ENCODE results near the gene NMU. TPM values are rescaled to one million over a fixed set of nuclear protein-coding genes. Genes with fewer than 3 reads are reported as not detected.
A peak's percentile ranks its signal among the peaks of the same experiment; 100 is the strongest.

Gene NMU
- total RNA-seq, 1 donor from 2014 or later, result not detected

DNA sequence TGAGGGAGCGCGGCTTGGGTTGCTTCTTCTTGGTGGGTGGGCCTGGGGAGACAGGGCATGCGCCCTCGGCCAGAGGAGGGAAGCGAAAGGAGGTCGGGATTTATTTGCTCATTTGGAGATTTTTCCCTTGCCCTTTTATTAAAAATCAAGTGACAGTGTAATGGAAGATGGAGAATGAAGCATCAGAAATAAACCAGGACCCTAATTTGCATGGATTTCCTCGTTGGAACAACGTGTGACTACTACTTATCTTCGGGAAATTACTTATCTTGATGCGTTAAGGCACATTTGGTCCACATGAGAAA, 88.7 kb downstream of the NMU start:
- TF ChIP-seq, protein P1, sequence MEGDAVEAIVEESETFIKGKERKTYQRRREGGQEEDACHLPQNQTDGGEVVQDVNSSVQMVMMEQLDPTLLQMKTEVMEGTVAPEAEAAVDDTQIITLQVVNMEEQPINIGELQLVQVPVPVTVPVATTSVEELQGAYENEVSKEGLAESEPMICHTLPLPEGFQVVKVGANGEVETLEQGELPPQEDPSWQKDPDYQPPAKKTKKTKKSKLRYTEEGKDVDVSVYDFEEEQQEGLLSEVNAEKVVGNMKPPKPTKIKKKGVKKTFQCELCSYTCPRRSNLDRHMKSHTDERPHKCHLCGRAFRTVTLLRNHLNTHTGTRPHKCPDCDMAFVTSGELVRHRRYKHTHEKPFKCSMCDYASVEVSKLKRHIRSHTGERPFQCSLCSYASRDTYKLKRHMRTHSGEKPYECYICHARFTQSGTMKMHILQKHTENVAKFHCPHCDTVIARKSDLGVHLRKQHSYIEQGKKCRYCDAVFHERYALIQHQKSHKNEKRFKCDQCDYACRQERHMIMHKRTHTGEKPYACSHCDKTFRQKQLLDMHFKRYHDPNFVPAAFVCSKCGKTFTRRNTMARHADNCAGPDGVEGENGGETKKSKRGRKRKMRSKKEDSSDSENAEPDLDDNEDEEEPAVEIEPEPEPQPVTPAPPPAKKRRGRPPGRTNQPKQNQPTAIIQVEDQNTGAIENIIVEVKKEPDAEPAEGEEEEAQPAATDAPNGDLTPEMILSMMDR (IDR thresholded peaks at IDR 0.05), result no peak
- Mint-ChIP-seq H3K27me3 (ENCODE audit: unreplicated experiment) (no peaks in the 10 kb centered on the region), H3K36me3 (ENCODE audit: unreplicated experiment) (no peaks in the 10 kb centered on the region), H3K27ac (ENCODE audit: unreplicated experiment) (peak overlapping the region; percentile 95), H3K4me3 (ENCODE audit: unreplicated experiment) (peak overlapping the region; percentile 96), H3K4me1 (ENCODE audit: unreplicated experiment) (peaks cover 34% of the 10 kb centered on the region), H3K9me3 (ENCODE audit: unreplicated experiment) (no peaks in the 10 kb centered on the region)
- no peak for DNase-seq (ENCODE audit: extremely low spot score, unreplicated experiment)

DNA sequence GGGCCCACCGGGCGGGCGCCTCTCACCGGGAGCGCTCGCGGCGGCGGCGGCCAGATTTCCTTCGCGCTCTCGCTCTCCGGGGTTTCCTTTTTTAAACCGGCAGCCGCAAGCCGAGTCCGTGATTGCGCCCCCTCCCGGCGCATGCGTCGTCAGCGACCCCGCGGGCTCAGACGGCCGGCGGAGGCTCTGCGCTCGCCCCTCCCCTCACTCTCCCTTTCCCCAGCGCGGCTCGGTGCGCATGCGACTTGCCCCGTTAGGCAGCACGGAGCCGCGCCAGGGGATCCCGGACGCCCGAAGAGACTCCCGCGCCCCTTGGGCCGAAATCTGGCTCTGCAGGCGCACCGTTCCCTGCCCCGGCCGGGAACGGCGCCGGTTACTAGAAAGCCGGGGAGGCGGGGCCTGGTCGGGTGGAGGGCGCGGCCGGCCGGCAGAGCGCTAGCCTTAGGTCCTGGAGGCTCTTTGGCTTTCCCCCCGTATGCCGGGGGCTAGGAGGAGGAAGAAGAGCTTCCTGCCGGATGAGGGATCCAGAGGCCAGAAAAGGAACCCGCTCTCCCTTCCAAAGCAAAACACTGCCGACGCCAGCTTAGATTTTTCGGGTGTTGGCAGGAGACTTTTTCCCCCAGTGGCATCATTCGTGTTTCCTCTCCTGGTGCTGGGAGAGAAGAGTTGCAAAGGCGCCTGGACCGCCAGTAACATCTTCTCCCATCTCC, 89.2 kb downstream of the NMU start, which contains the start of gene CLOCK:
Gene CLOCK (minus strand): TSS at position 154 of the 710 bp plus-strand sequence. CDS start 64,124 bp downstream, outside the sequence.
- H3K36me3 Mint-ChIP-seq (ENCODE audit: unreplicated experiment), result no peaks in the 10 kb centered on the region
- H3K4me1 Mint-ChIP-seq (ENCODE audit: unreplicated experiment), result peaks cover 34% of the 10 kb centered on the region
- DNase-seq (ENCODE audit: extremely low spot score, unreplicated experiment), result peak; percentile 96
- peak within 1 kb of the TSS; percentile 95 for H3K27ac Mint-ChIP-seq (ENCODE audit: unreplicated experiment)
- peak within 1 kb of the TSS; percentile 96 for H3K4me3 Mint-ChIP-seq (ENCODE audit: unreplicated experiment)
- H3K9me3 Mint-ChIP-seq (ENCODE audit: unreplicated experiment), result no peaks in the 10 kb centered on the region
- no peaks in the 10 kb centered on the region for H3K27me3 Mint-ChIP-seq (ENCODE audit: unreplicated experiment)
- TF ChIP-seq, protein P1 (IDR thresholded peaks at IDR 0.05), result peak; percentile 63

DNA sequence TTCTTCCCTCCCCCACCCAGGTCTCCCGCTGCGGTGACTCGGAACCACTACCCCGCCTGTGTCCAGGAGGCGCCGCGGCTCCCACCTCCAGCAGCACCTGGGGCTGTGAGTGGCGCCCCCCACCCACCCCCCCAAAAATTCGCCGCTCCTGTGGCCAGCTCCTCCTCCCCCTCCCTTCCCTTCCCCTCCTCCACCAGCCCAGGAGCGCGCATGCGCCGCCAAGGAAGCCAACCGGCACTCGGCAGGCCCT, 89.7 kb downstream of the NMU start:
- H3K4me1 Mint-ChIP-seq (ENCODE audit: unreplicated experiment), result peaks cover 34% of the 10 kb centered on the region
- no peaks in the 10 kb centered on the region for H3K9me3 Mint-ChIP-seq (ENCODE audit: unreplicated experiment)
- H3K27ac Mint-ChIP-seq (ENCODE audit: unreplicated experiment), result peak overlapping the region; percentile 60
- no peaks in the 10 kb centered on the region for H3K27me3 Mint-ChIP-seq (ENCODE audit: unreplicated experiment)
- H3K36me3 Mint-ChIP-seq (ENCODE audit: unreplicated experiment), result no peaks in the 10 kb centered on the region
- TF ChIP-seq, protein P1 (IDR thresholded peaks at IDR 0.05), result no peak
- H3K4me3 Mint-ChIP-seq (ENCODE audit: unreplicated experiment), result peak overlapping the region; percentile 96
- DNase-seq (ENCODE audit: extremely low spot score, unreplicated experiment), result no peak

DNA sequence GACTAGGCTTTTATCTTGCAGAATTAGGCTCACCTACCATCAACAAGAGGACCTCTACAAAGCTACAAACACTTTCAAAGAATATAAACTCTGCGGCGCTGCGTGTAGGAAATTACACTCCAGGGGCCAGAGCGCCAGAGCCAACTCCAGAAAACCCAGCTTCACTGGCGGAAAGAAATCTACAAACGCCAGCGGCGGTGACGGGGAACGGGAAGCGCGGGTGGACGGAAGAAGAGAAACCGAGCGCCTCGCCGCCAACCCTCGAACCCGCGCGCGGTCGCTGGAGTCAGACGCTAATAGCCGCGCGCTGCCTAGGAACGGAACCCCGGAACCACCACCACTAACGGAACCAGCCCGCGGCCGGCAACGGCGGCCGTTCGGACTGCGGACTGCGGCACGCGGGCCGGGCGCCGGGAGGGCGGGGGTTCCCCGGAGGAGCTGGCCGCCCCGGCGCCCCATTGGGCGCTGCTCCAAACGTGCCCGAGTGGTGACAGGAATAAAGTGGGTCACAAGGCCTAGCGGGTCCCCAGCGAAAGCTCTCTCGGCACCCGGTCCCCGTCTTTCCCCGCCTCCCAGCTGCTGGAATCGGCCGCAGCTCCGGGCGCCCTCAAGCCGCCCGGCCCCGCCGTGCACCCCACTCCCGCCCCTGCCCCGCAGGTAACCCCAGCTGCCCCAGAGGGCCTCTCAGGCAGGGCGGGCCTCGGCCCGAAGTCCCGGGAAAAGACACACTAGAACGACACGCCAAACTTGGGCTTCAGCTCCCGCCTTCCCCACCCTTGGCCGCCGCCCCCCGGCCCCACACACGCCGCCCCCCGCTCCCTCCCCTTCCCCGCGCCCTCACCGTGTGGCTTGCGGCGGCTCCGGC, 90.2 kb downstream of the NMU start:
- H3K9me3 Mint-ChIP-seq (ENCODE audit: unreplicated experiment), result no peaks in the 10 kb centered on the region
- DNase-seq (ENCODE audit: extremely low spot score, unreplicated experiment), result peak; percentile 89
- H3K36me3 Mint-ChIP-seq (ENCODE audit: unreplicated experiment), result no peaks in the 10 kb centered on the region
- TF ChIP-seq, protein P1 (IDR thresholded peaks at IDR 0.05), result no peak
- peak overlapping the region; percentile 86 for H3K4me3 Mint-ChIP-seq (ENCODE audit: unreplicated experiment)
- H3K27me3 Mint-ChIP-seq (ENCODE audit: unreplicated experiment), result no peaks in the 10 kb centered on the region
- H3K4me1 Mint-ChIP-seq (ENCODE audit: unreplicated experiment), result peaks cover 34% of the 10 kb centered on the region
- peak overlapping the region; percentile 93 for H3K27ac Mint-ChIP-seq (ENCODE audit: unreplicated experiment)

Other genes starting within 250 kb of the NMU start
- gene TMEM165, start 240.3 kb downstream of the NMU start, total RNA-seq, result 95.5 and 102 TPM in 2 replicates
- 20.4 and 21.4 TPM in 2 replicates for gene CLOCK, start 89.4 kb downstream of the NMU start, total RNA-seq
- not detected in 2 replicates for gene PDCL2, start 44.1 kb downstream of the NMU start, total RNA-seq
- not detected in 2 replicates for gene EXOC1L, start 183.5 kb upstream of the NMU start, total RNA-seq
- gene EXOC1, start 217.3 kb upstream of the NMU start, total RNA-seq, result 31.8 and 33.3 TPM in 2 replicates

All from osteocyte (in vitro differentiated cells).